Epithelial cell of esophagus (primary cell): ENCODE data around the gene SPPL2C.
A peak's percentile ranks its signal among the peaks of the same experiment; 100 is the strongest.

Experiments used
- DNase-seq: peaks from one replicate; pipeline ENCODE4 v3.0.0; 2010; ENCODE audit warnings: low read depth
- H3K4me3 ChIP-seq: 2 replicates; pipeline ENCODE4 v1.5.1; 2011; ENCODE audit warnings: mild to moderate bottlenecking, low read length, control low read depth
- TF ChIP-seq, protein P1 (sequence below): IDR thresholded peaks from 2 replicates; pipeline ENCODE4 v1.5.1; 2011; ENCODE audit warnings: low read depth, mild to moderate bottlenecking, low read length, control low read depth, inconsistent platforms; ENCODE audit not compliant: insufficient read depth; ENCODE audit errors: missing control alignments

Gene SPPL2C

DNA sequence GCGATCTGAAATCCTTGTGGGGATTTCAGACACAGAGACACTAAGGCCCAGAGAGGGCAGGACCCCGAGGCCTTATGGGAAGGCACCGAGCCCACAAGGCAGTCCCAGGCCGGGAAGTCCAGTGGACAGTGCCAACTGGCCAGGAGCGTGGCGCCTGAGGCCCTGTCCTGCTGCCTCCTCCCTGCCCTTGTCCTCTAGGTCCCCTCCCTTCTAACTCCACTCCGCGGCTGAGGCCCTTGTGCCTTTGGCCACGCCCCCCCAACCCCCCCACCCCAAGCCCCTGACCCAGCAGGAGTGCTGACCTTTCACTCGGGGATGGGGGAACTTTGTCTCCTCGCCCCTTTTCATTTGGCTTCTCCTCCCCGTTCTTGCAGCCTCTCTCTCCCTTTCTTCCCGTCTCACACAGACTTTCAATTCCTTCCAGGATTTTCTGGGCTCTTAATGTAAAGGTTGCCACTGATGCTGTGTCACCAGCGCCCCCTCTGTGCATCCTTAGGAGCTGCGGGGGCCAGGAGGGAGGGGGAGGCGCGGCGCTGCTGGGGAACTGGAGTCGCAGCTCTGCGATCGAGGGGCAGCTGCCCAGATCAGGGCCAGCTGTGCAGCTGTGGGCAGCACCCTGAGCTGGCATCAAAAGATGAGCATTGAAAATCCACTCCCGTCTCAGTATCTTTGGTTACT lies 31.5 kb upstream of the SPPL2C start:
- DNase-seq = peak; percentile 4
- H3K4me3 ChIP-seq = no peak overlapping the region

DNA sequence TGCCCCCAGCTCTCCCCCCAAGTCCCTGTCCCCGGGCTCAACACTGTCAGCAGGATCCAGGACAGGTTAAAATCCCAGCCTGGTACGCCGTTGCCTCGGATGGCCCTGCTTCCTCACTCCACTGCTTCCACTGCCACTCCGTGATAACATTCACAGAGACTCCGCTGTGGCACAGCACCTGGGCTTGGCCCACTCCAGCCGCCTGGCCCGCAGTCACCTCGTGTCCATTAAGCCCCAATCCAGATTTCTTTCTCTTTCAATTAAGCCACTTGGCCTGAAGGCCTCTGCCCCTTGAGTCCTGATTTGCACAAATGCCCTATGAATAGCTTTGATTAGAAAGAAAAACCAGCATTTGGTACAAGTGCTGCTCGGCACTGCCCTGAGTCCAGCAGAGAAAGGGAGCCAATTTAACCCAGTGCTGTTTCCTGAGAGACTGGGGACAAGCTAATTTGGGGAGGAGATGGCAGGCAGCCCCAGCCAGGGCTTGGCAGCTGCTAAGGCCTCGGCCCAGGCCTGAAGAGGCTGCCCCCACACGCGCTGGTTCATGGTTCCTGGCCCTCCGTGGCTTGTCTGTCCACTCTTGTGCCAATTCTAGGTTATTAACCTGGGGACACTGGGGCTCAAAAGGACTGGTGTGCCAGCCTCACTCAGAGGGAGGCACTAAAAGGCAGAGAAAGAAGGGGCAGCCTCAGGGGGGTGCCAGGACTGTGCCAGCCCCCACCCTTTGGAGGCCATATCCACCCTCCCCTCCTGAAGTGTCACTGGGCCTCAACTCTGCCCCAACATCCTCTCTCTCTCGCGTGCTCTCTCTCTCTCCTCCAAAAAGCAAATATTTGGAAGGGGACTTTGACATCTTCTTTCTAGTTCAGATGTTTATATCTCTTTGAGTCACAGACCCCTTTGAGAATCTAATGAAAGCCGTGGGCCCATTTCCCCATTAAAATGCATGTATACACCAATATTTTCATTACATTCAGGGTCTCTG lies 29.8 kb upstream of the SPPL2C start:
- TF ChIP-seq, protein P1, sequence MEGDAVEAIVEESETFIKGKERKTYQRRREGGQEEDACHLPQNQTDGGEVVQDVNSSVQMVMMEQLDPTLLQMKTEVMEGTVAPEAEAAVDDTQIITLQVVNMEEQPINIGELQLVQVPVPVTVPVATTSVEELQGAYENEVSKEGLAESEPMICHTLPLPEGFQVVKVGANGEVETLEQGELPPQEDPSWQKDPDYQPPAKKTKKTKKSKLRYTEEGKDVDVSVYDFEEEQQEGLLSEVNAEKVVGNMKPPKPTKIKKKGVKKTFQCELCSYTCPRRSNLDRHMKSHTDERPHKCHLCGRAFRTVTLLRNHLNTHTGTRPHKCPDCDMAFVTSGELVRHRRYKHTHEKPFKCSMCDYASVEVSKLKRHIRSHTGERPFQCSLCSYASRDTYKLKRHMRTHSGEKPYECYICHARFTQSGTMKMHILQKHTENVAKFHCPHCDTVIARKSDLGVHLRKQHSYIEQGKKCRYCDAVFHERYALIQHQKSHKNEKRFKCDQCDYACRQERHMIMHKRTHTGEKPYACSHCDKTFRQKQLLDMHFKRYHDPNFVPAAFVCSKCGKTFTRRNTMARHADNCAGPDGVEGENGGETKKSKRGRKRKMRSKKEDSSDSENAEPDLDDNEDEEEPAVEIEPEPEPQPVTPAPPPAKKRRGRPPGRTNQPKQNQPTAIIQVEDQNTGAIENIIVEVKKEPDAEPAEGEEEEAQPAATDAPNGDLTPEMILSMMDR = no peak
- H3K4me3 ChIP-seq = no peak overlapping the region
- no peak for DNase-seq

More for the DNA sequence above, 31.5 kb upstream of the SPPL2C start:
- TF ChIP-seq, protein P1 = no peak

DNA sequence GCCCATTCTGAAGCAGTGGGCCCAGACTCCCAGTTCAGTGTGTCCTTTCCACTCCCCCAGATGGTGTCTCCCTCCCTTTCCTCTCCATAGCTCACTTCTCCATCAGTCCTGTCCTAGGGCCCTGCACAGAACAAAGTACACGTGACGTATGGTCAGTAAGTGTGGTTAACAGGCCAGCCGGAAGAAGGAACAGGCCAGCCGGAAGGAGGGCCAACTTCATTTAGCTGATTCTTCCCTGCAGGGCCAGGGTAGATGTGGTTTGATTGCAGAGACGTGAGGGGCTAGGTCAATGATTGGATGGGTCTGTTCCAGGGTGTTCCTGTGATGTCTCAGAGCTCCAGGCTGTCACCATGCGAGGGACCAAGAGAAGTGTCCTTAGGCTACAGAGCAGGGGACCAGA lies 28.9 kb upstream of the SPPL2C start:
- TF ChIP-seq, protein P1 = no peak
- H3K4me3 ChIP-seq = no peak overlapping the region
- DNase-seq = no peak

DNA sequence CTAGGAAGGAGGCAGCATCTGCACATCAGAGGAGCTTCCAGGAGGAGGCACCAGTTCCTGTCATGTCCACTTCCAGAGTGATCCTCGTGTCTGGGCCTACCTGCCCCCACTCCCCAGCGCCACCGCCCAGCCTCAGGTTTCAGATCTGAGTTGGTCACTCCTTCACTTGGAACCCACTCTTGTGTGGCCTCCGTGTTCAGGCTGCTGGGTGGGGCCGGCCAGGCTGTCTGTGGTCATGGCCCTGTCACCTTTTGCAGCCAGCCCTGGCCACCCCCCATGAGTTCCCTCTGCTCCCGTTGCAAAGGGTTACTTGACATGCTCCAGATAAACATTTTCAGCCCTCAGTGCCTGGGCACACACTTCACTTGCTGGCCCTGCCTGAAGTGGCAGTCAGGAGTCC lies 26.6 kb upstream of the SPPL2C start:
- no peak overlapping the region for H3K4me3 ChIP-seq
- TF ChIP-seq, protein P1 = no peak
- DNase-seq = no peak

DNA sequence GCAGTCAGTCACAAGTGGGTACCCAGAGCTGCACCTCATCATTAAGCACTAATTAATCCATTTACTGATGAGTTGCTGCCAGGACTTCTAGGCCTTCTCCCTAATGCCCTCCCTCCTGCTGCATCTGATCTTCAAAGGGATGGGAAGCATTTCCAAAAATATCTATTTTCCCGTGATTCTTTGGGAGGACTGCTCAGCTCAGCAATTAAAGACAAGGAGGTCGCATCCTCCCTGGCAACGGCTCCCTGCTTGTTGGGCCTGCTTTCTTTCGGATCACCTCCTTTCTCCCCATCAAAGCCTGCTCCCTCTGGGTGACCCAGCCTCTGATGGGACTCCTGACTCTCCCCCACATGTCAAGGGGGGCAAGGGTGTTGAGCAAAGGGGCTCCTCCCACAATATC lies 26.0 kb upstream of the SPPL2C start:
- no peak overlapping the region for H3K4me3 ChIP-seq
- no peak for DNase-seq
- TF ChIP-seq, protein P1 = no peak

DNA sequence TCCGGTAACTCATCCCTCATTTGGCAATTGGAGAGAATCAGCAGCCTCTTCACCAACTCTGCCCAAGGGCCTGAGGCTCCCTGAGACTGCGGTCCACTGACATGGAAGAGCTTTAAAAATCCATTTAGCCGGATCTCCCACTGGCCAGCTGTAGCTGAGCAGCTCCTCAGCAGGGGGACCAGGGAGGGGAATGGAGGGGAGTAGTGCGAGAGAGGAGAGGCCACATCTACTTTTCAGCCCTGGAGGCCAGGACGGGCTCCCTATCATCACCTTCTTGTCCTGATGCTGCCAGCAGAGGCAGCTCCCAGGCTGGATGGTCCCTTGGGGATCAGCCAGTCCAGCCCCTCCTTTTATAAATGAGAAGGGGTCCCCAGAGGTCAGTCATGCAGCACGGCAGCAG lies 25.0 kb upstream of the SPPL2C start:
- H3K4me3 ChIP-seq = no peak overlapping the region
- DNase-seq = no peak
- TF ChIP-seq, protein P1 = no peak
